Mesodermal cell (in vitro differentiated cells): ENCODE measurements around the gene APOB.

Experiments
- H3K27ac ChIP-seq: 2 replicates; pipeline ENCODE4 v1.7.0; 2013; ENCODE audit warnings: mild to moderate bottlenecking, low read depth, low read length, moderate library complexity; ENCODE audit not compliant: severe bottlenecking
- H3K36me3 ChIP-seq: 2 replicates; pipeline ENCODE4 v1.7.1; 2013; ENCODE audit warnings: mild to moderate bottlenecking, low read length, moderate library complexity; ENCODE audit not compliant: control insufficient read depth, insufficient read depth
- H3K4me1 ChIP-seq: one replicate; pipeline ENCODE4 v1.7.1; 2013; ENCODE audit warnings: mild to moderate bottlenecking, low read length; ENCODE audit not compliant: insufficient read depth, control insufficient read depth, poor library complexity, severe bottlenecking
- H3K4me3 ChIP-seq: 2 replicates; pipeline ENCODE4 v1.7.0; 2013; ENCODE audit warnings: low read length, control low read depth, mild to moderate bottlenecking; ENCODE audit not compliant: insufficient read depth, poor library complexity, severe bottlenecking; ENCODE audit errors: extremely low read depth
- H3K9me3 ChIP-seq: 2 replicates; pipeline ENCODE4 v1.7.1; 2013; ENCODE audit warnings: mild to moderate bottlenecking, low read length, moderate library complexity; ENCODE audit not compliant: control insufficient read depth
- WGBS, 2 experiments: methylation state at CpG; one replicate each; pipeline ENCODE4 v1.1.5; 2013; ENCODE audit warnings: missing lambda C conversion rate in 2 of 2; ENCODE audit not compliant: insufficient coverage in 2 of 2; 5-methylcytosine and 5-hydroxymethylcytosine counted together

Gene APOB

GRCh38 chr2:20999906-21000645 is 43.8 kb downstream of the APOB start:
- Histone ChIP-seq H3K4me1 (no peaks in the 10 kb centered on the region), H3K9me3 (no peaks in the 10 kb centered on the region), H3K4me3 (no peak overlapping the region), H3K27ac (no peak overlapping the region), H3K36me3 (no peaks in the 10 kb centered on the region)
- WGBS, 2 experiments, result 80 to 100% methylated on average over 2 to 3 of the region's 4 CpGs

GRCh38 chr2:20998972-20999905 is 44.6 kb downstream of the APOB start:
- Histone ChIP-seq H3K4me3 (no peak overlapping the region), H3K4me1 (peaks cover under 1% of the 10 kb centered on the region), H3K36me3 (no peaks in the 10 kb centered on the region), H3K27ac (no peak overlapping the region), H3K9me3 (no peaks in the 10 kb centered on the region)
- WGBS, 2 experiments, result 93 to 100% methylated on average over 2 to 3 of the region's 5 CpGs

GRCh38 chr2:20997953-20998722 is 45.7 kb downstream of the APOB start:
- Histone ChIP-seq H3K27ac (no peak overlapping the region), H3K9me3 (no peaks in the 10 kb centered on the region), H3K4me1 (peaks cover 4% of the 10 kb centered on the region), H3K36me3 (no peaks in the 10 kb centered on the region), H3K4me3 (no peak overlapping the region)
- 88% methylated on average over 3 to 4 of the region's 7 CpGs for WGBS, 2 experiments

- no peaks in the 10 kb centered on the region for H3K36me3 ChIP-seq
- H3K4me1 ChIP-seq, result peaks cover 19% of the 10 kb centered on the region
- 84 to 88% methylated on average over 4 to 5 of the region's 5 CpGs for WGBS, 2 experiments
- no peaks in the 10 kb centered on the region for H3K9me3 ChIP-seq
- H3K4me3 ChIP-seq, result no peak overlapping the region
- peak overlapping the region; percentile 23 for H3K27ac ChIP-seq
Measured at GRCh38 chr2:20994130-20994529, 49.7 kb downstream of the APOB start.

GRCh38 chr2:20992201-20992711 is 51.6 kb downstream of the APOB start:
- WGBS, 2 experiments, result 70 to 79% methylated on average over 5 to 6 of the region's 8 CpGs
- Histone ChIP-seq H3K4me3 (no peak overlapping the region), H3K9me3 (no peaks in the 10 kb centered on the region), H3K4me1 (peaks cover 19% of the 10 kb centered on the region), H3K27ac (peak overlapping the region; percentile 84), H3K36me3 (no peaks in the 10 kb centered on the region)

GRCh38 chr2:20990442-20991430 is 53.1 kb downstream of the APOB start:
- H3K4me1 ChIP-seq, result peaks cover 19% of the 10 kb centered on the region
- no peaks in the 10 kb centered on the region for H3K9me3 ChIP-seq
- H3K36me3 ChIP-seq, result no peaks in the 10 kb centered on the region
- no peak overlapping the region for H3K4me3 ChIP-seq
- 81 to 85% methylated on average over 15 to 18 of the region's 20 CpGs for WGBS, 2 experiments
- peak overlapping the region; percentile 5 for H3K27ac ChIP-seq

- no peaks in the 10 kb centered on the region for H3K36me3 ChIP-seq
- no peak overlapping the region for H3K27ac ChIP-seq
- peaks cover 27% of the 10 kb centered on the region for H3K4me1 ChIP-seq
- H3K9me3 ChIP-seq, result no peaks in the 10 kb centered on the region
- H3K4me3 ChIP-seq, result no peak overlapping the region
- no CpG with 5 or more reads among the region's 1 CpG for WGBS, 2 experiments
Measured at GRCh38 chr2:20989404-20989803, 54.5 kb downstream of the APOB start.

- H3K4me1 ChIP-seq, result peaks cover 23% of the 10 kb centered on the region
- 10 to 38% methylated on average over 2 to 3 of the region's 4 CpGs for WGBS, 2 experiments
Measured at GRCh38 chr2:20988905-20989304, 55.0 kb downstream of the APOB start.

GRCh38 chr2:20986024-20986939 is 57.6 kb downstream of the APOB start:
- 77 to 87% methylated on average over 5 of the region's 5 CpGs for WGBS, 2 experiments
- Histone ChIP-seq H3K9me3 (no peaks in the 10 kb centered on the region), H3K4me1 (peaks cover 14% of the 10 kb centered on the region), H3K4me3 (no peak overlapping the region), H3K27ac (no peak overlapping the region), H3K36me3 (no peaks in the 10 kb centered on the region)

More at GRCh38 chr2:20988905-20989304, 55.0 kb downstream of the APOB start:
- Histone ChIP-seq H3K27ac (peak overlapping the region; percentile 10), H3K9me3 (no peaks in the 10 kb centered on the region), H3K4me3 (no peak overlapping the region), H3K36me3 (no peaks in the 10 kb centered on the region)
